Esophagus muscularis mucosa (tissue), 3 donors: ENCODE results near the gene RNF168.

Source experiments
- CTCF ChIP-seq, 3 experiments: fragments of 200-600 bp in 2 of 3; fragments of 450-650 bp in 1 of 3; sonication (generic) in 2 of 3; IDR thresholded peaks; one replicate each; pipeline ENCODE4 v1.5.1; 2017 to 2019; ENCODE audit warnings: antibody characterized with exemption in 3 of 3, mild to moderate bottlenecking in 2 of 3, moderate library complexity in 1 of 3
- POLR2A ChIP-seq: fragments of 450-650 bp; IDR thresholded peaks from one replicate; pipeline ENCODE4 v1.6.1; 2017; ENCODE audit warnings: antibody characterized with exemption, moderate library complexity, mild to moderate bottlenecking, low read depth

- TF ChIP-seq CTCF (IDR thresholded peaks at IDR 0.05) (no peak), POLR2A (no peak)
Measured at GRCh38 chr3:196501316-196502044, 2.1 kb downstream of the RNF168 start.
